Breast epithelium (tissue), 4 donors: ENCODE measurements around the gene QSOX1. TPM values are rescaled to one million over a fixed set of nuclear protein-coding genes. Genes with fewer than 3 reads are reported as not detected.

ENCODE experiments used
- DNase-seq, 2 donors: peaks; one replicate each; pipeline ENCODE4 v3.0.0-alpha.2; 2019; ENCODE audit warnings: low spot score in 2 of 2
- H3K27ac ChIP-seq, 2 donors: fragments of 200-600 bp; sonication (generic) in 1 of 2; one replicate each; pipeline ENCODE4 v1.5.1; 2016 to 2019; ENCODE audit warnings: mild to moderate bottlenecking in 1 of 2
- H3K27me3 ChIP-seq, 2 donors: fragments of 200-600 bp; sonication (generic) in 1 of 2; one replicate each; pipeline versions ENCODE4 v1.5.1 to v1.6.0; 2017 to 2019; ENCODE audit warnings: control low read depth in 1 of 2, mild to moderate bottlenecking in 1 of 2
- H3K36me3 ChIP-seq: fragments of 200-600 bp; one replicate; pipeline ENCODE4 v1.5.1; 2019
- H3K4me1 ChIP-seq, 2 donors: fragments of 200-600 bp; sonication (generic); one replicate each; pipeline ENCODE4 v1.5.1; 2016 to 2019; ENCODE audit warnings: control low read depth in 1 of 2
- H3K4me3 ChIP-seq, 3 donors: fragments of 200-600 bp; sonication (generic); 1 replicate in 2 of 3; 2 replicates in 1 of 3; pipeline ENCODE4 v1.5.1; 2016 to 2019; ENCODE audit warnings: mild to moderate bottlenecking in 3 of 3, moderate library complexity in 2 of 3
- H3K9me3 ChIP-seq, 2 donors: fragments of 200-600 bp; sonication (generic) in 1 of 2; one replicate each; pipeline ENCODE4 v1.5.1; 2016 to 2019; ENCODE audit warnings: control low read depth in 1 of 2
- POLR2A ChIP-seq: fragments of 450-650 bp; IDR thresholded peaks from one replicate; pipeline ENCODE4 v1.6.1; 2016; ENCODE audit warnings: antibody characterized with exemption, mild to moderate bottlenecking, moderate library complexity
- POLR2AphosphoS5 ChIP-seq, 3 donors: sonication (generic); formaldehyde crosslinking; IDR thresholded peaks; one replicate each; pipeline ENCODE4 v1.6.1; 2017; ENCODE audit warnings: antibody characterized with exemption in 3 of 3
- intact Hi-C: fragments of 100-400 bp; cut with DNase I; formaldehyde crosslinking; loops from one replicate; pipeline ENCODE4 v1.15.1; 2023; ENCODE audit warnings: low total_unique reads
- total RNA-seq, 3 donors: library from RNA; depleted of rRNA; stranded (reverse); fragments of >200 nt; gene quantifications; one replicate each; pipeline ENCODE4 v1.1.0, GENCODE V29; 2016
- TF ChIP-seq, protein P1 (sequence below), 3 donors: fragments of 450-650 bp; IDR thresholded peaks; one replicate each; pipeline ENCODE4 v1.5.1; 2016 to 2017; ENCODE audit warnings: antibody characterized with exemption in 3 of 3, mild to moderate bottlenecking in 3 of 3, moderate library complexity in 3 of 3

Gene QSOX1
- total RNA-seq, result 10 to 100 TPM; 43.3 to 85.5 (median 67.5) TPM

GRCh38 chr1:180154325-180155181, at the start of gene QSOX1:
Gene QSOX1, plus strand, starts transcription at chr1:180154869. Its CDS starts 39 bp downstream, at chr1:180154908.
- Histone ChIP-seq H3K4me3 (peak within 1 kb of the TSS; percentile 85 to 97 (median 89)), H3K4me1 (peaks cover 0 to 12% of the 10 kb centered on the region in 2 donors), H3K27me3 (no peaks in the 10 kb centered on the region), H3K27ac (peak within 1 kb of the TSS; percentile 87 to 89), H3K36me3 (no peaks in the 10 kb centered on the region), H3K9me3 (no peaks in the 10 kb centered on the region)
- peak; percentile 83 to 86 for DNase-seq
- TF ChIP-seq POLR2A, result peak; percentile 48
- peak in 2 of 3 donors; percentile 47 to 82 for TF ChIP-seq POLR2AphosphoS5 (IDR thresholded peaks at IDR 0.05)
- TF ChIP-seq, protein P1, sequence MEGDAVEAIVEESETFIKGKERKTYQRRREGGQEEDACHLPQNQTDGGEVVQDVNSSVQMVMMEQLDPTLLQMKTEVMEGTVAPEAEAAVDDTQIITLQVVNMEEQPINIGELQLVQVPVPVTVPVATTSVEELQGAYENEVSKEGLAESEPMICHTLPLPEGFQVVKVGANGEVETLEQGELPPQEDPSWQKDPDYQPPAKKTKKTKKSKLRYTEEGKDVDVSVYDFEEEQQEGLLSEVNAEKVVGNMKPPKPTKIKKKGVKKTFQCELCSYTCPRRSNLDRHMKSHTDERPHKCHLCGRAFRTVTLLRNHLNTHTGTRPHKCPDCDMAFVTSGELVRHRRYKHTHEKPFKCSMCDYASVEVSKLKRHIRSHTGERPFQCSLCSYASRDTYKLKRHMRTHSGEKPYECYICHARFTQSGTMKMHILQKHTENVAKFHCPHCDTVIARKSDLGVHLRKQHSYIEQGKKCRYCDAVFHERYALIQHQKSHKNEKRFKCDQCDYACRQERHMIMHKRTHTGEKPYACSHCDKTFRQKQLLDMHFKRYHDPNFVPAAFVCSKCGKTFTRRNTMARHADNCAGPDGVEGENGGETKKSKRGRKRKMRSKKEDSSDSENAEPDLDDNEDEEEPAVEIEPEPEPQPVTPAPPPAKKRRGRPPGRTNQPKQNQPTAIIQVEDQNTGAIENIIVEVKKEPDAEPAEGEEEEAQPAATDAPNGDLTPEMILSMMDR (IDR thresholded peaks at IDR 0.05), result no peak
- intact Hi-C loops, result no loop called here

DNA sequence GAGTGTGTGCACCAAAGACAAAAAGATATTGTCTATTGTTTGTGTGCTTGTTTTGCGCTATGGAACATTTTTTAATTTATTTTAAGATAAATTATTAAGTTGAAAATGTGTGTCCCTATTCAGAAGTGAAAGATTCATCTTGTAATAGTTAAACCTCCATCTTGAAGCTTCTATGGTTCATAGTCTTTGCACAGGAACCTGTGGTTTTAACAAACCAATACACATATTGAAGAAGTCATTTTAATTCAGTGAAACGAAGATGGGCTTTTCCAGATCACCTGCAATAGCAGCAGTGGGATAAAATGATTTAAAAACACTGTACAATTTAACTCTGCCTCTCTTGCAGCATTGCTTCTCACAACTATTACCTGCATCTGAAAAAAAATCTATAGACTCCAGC, 42.6 kb upstream of the QSOX1 start:
- no peak for TF ChIP-seq POLR2AphosphoS5 (IDR thresholded peaks at IDR 0.05)
- TF ChIP-seq, protein P1 (IDR thresholded peaks at IDR 0.05), result no peak
- TF ChIP-seq POLR2A, result no peak
- H3K27ac ChIP-seq, result no peak overlapping the region
- H3K36me3 ChIP-seq, result no peaks in the 10 kb centered on the region
- H3K4me1 ChIP-seq, result no peaks in the 10 kb centered on the region
- no peak overlapping the region for H3K4me3 ChIP-seq
- no peak for DNase-seq
- H3K9me3 ChIP-seq, result no peaks in the 10 kb centered on the region
- intact Hi-C loops, result no loop called here
- H3K27me3 ChIP-seq, result no peaks in the 10 kb centered on the region

GRCh38 chr1:180112984-180113647, 41.6 kb upstream of the QSOX1 start:
- Histone ChIP-seq H3K9me3 (no peaks in the 10 kb centered on the region), H3K4me1 (no peaks in the 10 kb centered on the region), H3K27ac (no peak overlapping the region), H3K27me3 (no peaks in the 10 kb centered on the region), H3K4me3 (no peak overlapping the region), H3K36me3 (no peaks in the 10 kb centered on the region)
- DNase-seq, result no peak
- TF ChIP-seq POLR2AphosphoS5 (IDR thresholded peaks at IDR 0.05) (no peak), POLR2A (no peak)
- TF ChIP-seq, protein P1 (IDR thresholded peaks at IDR 0.05), result no peak
- intact Hi-C loops, result no loop called here

DNA sequence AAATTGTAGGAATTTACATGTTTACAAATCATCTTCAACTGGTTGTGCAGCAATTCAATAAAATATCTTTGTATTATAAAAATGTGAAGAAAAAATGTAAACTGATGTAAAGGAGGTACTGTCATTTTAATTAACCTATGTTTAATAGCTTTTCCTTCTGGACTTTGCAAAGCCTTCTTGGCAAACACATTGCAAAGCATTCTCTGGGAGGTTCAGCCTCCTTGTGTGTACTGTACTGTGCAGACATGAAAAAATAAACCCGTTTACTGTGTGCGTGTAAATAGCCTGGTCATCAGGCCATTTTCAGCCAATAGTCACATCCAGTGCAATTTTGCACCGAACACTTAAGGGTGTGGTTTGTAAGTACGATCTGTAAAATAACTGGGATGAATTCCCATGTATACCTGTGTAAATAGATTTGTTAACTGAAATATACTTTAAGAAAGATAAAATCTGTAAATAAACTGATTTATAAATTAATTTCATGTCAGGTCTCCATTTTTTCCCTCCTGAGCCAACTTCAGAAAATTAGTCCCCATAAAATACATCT, 40.2 kb upstream of the QSOX1 start:
- Histone ChIP-seq H3K4me3 (no peak overlapping the region), H3K36me3 (no peaks in the 10 kb centered on the region), H3K27me3 (no peaks in the 10 kb centered on the region), H3K4me1 (no peaks in the 10 kb centered on the region), H3K27ac (no peak overlapping the region), H3K9me3 (no peaks in the 10 kb centered on the region)
- intact Hi-C loops, result no loop called here
- TF ChIP-seq, protein P1 (IDR thresholded peaks at IDR 0.05), result no peak
- TF ChIP-seq POLR2AphosphoS5 (IDR thresholded peaks at IDR 0.05) (no peak), POLR2A (no peak)
- DNase-seq, result no peak
